ENCODE results near the gene AGBL2.

GRCh38 chr11:47688111-47688510, 27.1 kb downstream of the AGBL2 start:
- TF ChIP-seq CTCF (IDR thresholded peaks at IDR 0.05) (no peak), POLR2A (IDR thresholded peaks at IDR 0.05) (no peak), EP300 (IDR thresholded peaks at IDR 0.05) (no peak)

All from tibial nerve (tissue), 4 donors.